ENCODE measurements around the gene STON2.
A peak's percentile ranks its signal among the peaks of the same experiment; 100 is the strongest.
"Not testable (repeated sequence)": the region's sequence is repeated elsewhere in the genome, so short reads cannot be mapped to it uniquely, and the experiment has no call there.

STON2 gene, protein sequence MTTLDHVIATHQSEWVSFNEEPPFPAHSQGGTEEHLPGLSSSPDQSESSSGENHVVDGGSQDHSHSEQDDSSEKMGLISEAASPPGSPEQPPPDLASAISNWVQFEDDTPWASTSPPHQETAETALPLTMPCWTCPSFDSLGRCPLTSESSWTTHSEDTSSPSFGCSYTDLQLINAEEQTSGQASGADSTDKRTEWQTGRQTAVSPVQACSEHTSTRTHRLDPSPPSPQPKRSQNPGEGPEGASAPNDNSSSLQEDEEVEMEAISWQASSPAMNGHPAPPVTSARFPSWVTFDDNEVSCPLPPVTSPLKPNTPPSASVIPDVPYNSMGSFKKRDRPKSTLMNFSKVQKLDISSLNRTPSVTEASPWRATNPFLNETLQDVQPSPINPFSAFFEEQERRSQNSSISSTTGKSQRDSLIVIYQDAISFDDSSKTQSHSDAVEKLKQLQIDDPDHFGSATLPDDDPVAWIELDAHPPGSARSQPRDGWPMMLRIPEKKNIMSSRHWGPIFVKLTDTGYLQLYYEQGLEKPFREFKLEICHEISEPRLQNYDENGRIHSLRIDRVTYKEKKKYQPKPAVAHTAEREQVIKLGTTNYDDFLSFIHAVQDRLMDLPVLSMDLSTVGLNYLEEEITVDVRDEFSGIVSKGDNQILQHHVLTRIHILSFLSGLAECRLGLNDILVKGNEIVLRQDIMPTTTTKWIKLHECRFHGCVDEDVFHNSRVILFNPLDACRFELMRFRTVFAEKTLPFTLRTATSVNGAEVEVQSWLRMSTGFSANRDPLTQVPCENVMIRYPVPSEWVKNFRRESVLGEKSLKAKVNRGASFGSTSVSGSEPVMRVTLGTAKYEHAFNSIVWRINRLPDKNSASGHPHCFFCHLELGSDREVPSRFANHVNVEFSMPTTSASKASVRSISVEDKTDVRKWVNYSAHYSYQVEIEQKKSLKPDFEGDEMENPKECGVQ

DNA sequence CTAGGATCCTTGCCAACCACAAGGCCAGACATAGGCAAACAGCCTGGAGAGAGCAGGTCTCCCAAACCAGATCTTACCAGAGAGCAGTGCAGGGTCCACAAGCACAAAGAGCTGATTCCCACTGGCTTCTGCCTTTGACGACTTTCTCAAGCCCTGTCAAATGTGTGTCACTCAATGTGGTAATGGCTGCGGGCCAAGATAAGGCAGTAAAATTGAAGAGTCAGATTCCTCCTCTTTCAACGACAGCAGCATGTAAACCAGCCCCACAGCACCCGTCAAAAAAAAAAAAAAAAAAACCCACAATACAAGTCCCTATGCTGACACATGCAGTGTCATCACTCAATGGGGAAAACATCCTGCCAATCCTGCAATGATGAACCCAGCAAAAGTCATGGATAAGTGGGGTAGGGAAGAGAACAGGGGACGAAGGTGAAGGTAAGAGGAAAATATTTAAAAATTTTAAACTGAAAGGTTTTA, at the start of gene STON2:
STON2 (minus strand) TSS at position 123 of the 477 bp plus-strand sequence. CDS start 1,942 bp downstream, outside the sequence.
- DNase-seq (ENCODE audit: low read depth), result no peak

DNA sequence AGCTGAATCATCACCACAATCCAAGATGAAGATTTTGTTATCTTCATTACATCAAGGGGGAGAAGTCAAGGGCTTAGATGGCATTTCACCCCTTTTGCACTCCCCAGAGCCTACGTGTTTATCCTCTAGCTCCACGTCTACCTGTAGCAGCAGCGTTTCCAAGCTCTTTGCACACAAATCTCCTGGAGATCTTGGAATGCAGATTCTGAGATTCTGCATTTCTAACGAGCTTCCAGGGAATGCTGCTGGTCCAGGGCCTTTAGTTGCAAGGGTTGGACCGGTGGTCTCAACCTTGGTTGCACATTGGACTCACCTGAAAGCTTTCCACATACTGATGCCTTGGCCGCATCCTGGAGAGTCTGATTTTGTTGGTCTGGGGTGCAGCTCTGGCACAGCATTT, 49.5 kb upstream of the STON2 start:
- DNase-seq (ENCODE audit: low read depth), result no peak

DNA sequence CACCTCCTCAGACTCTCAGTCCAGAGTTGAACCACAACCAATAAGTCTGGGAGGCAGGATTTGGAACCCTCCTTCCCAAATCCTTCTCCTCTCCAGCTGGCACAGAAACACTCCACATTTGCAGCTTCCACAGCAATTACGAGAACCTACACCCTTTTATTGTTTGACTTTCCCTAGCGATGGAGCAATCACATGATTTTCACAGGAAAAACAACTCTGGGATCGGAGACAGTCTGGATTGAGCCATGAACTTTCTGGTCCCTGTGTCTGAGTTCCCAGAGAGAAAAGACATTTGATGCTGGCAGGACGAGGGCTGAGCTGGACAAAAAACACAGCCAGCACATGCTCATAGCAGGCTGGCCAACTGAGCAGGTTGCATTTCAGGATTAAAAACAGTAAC, 49.0 kb upstream of the STON2 start:
- DNase-seq (ENCODE audit: low read depth), result no peak

DNA sequence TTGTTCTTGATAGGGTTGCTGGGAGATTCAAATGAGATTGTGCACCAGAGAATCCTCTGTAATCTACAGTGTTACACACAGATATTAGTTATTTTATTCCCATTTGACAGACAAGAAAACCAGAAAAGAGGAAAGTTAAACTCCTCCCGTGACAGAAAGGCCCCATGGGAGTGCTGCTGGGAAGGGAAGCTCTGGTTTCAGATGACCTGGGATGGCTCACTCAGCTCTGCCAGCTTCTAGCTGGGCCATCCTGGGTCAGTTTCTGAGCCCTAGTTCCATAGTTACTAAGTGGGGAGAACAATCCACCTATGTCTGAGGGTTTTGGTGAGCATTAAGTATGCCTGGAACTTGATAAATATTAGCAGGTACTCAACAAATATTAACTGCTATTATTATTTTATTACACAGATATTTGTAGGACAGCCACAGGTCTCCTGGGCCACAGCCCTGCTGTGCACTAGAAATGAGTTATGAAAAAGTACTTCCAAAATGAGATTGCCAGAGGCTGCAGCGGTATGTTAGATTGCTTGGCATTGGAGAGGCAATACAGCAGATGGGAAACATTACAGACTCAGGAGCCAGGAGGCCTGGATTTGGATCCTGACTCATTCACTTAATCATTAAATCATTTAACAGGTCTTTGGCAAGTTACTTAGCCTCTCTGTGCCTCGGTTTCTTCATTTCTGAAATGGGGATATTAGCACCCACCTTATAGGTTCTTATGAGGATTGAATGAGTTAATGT, 47.1 kb upstream of the STON2 start:
- no peak for DNase-seq (ENCODE audit: low read depth)

DNA sequence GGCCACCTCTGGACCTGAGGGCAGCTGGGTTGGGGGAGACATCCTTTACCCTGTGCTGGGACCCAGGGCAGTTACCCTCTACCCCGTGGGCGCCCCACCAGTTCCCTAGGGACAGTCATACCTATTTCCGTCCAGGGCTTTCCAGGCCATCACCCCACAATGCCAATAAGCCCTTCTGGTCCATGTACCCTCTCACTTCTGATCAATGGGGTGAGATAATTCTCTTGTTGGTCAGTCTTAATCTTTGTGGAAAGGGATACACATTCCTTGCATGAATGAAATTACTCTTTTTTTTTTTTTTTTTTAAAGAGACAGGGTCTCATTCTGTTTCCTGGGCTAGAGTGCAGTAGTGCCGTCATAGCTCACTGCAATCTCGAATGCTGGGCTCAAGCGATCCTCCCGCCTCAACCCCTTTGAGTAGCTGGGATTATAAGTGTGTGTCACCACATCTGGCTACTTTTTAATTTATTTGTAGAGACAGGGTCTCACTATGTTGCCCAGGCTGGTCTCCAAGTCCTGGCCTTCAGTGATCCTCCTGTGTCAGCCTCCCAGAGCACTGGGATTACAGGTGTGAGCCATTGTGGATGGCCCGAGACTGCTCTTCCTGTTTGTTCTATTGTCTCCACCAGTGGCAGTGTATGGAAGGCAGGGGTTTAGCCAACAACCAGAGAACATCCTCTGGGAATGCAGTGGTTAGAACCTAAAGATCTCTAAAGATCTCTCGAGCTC, 46.3 kb upstream of the STON2 start:
- no peak for DNase-seq (ENCODE audit: low read depth)

DNA sequence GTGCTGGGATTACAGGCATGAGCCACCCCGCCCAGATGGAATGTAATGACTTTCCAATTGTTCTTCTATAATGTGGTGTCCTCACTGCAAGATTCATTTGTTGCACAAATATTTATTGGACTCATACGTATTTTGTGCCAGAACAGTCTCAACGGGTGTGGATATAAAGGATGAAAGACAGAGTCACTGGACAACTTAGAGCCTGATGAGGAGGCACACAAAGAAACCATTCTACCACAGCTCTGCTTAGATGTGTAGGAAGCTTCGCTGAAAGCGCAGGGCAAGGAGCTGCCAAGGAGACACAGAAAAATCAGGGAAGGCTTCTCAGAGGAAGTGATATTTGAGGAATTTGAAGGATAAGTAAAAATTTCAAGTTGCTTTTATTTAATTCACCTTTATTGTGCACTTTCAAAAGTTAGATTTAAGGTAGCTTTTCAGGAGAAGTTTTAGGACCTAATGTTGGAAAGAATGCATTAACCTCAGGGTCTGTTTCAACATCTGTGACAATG, 41.6 kb upstream of the STON2 start:
- no peak for DNase-seq (ENCODE audit: low read depth)

DNA sequence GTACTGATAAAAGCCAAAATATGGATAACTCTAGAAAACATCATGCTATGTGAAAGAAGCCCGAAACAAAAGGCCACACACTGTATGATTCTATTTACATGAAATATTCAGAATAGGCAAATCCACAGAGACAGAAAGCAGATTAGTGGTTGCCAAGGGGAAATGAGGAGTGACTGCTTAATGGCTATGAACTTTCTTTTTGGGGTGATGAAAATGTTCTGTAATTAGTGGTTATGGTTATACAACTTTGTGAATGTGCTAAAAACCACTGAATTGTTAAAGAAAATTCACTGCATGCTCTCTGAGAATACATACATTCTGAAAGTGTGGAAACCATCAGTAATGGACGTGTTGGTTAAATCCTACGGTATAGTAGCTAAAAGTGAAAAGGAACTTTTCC, 39.9 kb upstream of the STON2 start:
- DNase-seq (ENCODE audit: low read depth), result no peak

DNA sequence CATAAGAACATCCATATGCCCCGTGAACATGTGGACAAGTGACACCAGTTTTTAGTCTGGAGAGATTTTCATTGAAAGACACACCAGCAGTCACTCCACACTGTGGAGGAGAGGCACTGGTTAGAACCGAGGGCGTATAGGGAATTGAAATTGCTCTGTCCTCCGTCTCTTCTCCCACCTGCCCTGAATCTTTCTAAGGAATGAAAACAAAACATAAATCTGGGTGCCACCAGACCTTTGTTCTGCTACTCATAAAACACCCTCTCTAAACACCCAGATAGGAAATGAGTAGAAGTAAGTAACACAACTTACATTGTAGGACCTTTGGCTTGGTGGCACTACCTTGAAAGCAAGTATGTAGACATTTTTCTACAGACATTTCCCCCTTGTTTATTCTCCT, 37.1 kb upstream of the STON2 start:
- DNase-seq (ENCODE audit: low read depth), result no peak

DNA sequence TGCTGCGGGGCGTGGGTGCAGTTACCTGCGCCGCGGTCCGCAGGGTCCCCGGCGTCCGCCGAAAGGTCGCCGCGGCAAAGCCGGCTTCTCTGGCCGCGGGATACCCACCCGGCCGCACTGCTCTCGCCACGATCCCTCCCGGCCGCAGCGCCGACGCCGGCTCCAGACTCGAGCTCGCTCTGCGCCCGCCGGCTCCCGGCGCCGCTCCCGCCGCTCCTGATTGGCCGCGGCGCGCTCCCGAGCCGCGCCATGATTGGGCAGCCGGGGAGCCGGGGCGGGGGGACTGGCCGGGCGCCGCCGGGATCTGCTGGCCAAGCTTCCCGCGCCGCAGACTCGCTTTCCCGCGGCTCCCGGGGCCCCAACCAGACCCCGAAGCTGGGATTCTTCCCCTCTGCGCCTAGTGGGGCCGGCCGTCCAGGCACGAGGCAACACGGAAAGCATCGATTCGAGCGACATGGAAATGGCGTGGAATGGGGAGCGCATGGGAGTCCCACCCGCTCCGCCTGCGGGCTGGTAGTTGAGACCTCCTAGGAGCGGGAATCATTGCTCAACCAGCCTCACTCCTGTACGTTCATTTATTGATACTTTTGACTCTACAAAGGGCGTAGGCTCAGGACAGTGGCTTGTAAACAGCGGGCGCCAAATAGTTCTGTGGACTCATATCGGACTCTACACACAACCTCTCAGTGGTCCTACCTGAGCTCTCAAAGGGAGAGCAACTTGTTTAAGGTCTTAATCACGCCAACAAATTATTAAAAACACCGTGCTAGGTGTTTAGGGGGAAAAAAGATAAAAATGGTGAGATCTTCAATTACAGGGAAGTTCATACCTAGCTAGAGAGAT, 36.4 kb upstream of the STON2 start:
- DNase-seq (ENCODE audit: low read depth), result peak; percentile 1

DNA sequence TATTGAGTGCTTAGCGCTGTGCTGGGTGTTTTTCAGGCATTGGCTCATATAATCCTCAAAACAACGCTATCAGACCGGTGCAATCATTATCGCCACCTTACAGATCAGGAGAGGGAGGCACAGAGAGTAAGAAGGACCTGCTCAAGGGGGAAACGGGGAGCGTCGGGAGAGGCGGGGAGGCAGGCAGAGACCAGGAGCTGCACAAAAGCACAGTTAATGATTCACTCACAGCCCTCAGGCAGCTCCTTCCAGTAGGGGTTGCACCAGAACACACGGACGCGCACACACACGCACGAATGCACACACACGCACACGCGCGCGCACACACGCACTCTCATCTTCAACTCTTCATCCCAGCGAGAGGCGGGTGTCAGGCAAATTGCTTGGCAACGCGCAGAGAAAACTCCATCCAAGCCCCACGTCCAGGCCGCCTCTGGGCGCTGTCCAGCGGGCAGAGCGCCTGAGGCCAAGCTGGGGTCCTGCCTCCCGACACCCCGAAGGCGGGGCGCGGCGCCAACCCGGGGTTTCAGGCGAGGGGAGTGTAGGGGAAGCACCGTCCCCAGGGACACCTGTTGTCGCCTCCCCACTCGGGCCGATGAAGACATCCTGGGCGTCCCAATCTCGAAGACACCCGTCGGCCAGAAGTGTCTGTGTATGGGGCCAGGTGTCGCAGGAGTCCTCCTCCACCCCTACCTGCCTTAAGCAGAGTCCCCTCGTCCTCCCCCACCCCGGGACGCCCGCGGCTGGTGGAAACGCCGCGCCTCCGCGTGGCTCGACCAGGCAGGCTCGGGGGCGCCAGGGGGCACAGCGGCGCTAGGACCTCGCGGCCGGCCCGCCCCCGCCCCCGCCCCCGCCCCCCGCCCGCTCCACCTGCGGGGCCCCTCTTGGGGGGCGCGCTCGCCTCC, 35.5 kb upstream of the STON2 start:
- no peak for DNase-seq (ENCODE audit: low read depth)

DNA sequence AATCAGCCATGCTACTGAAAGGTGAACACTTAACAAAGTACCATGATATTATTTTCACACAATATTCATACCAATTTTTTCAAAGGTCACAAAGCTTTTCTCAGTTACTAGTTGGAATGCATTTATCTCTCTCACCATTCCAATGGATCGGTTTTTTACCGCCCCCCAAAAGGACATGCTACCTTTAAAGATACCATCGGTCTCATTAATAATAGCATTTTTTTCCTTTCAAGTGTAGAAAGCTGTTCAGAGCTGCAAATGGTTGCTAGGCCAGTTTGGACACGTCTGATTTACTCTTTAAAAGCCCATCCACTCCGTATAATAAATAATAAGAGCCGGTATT, 34.9 kb upstream of the STON2 start:
- DNase-seq (ENCODE audit: low read depth), result no peak

DNA sequence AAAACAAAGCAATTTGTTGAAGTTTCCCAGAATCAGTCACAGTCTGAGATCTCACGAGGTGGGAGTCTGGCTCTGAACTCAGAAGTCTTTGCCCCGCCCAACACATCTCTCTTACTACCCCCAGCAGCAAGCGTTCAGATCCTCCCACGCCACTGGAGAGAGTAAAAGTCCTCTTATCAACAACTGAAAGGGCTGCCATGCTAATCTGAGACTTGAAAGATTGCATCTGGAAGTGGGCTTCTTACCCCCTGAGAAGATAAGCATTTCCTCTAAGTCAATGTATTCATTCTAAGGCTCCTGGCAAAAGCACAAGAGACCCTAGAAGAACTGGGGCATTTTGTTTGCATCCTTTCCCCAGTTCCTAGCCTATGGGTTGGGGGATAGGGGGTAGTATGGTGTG, 34.1 kb upstream of the STON2 start:
- DNase-seq (ENCODE audit: low read depth), result no peak

DNA sequence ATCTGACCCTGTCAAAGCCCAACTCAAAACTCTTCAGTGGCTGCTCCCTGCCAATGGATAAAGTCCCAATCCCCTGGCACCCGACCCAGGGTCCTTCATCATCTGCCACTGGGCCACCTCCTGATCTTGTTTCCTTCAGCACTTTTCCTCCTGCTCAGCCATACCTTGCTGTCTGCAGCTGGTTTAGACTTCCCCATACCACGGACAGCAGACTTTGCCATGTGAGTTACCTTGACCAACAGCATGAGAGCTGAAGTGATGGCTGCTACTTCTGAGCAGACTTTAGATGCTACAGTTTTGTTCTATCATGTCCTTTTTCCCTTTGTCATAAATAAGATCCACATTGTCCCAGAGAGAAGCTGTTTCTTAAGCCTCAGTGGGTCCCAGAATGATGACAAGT, 33.3 kb upstream of the STON2 start:
- no peak for DNase-seq (ENCODE audit: low read depth)

DNA sequence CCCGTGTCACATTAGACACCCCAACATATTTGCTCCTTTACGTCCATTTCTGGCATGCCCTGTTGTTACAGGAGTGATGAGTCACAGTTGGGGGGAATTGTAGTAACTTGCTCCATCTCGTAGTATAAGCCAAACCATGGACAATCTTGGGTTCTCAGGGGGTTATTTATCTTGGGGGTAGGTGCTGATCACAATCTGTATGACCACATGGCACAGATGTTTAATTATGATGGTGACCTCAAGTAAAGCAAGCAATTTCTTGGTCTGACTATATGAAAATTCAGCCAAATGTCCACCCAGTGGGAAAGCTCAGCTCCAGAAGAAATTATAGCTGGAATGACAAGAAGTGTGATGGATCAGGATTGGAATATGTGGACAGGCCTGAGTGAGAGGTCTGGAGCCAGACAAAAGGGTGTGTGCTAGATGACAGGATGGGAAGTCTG, 32.1 kb upstream of the STON2 start:
- no peak for DNase-seq (ENCODE audit: low read depth)

DNA sequence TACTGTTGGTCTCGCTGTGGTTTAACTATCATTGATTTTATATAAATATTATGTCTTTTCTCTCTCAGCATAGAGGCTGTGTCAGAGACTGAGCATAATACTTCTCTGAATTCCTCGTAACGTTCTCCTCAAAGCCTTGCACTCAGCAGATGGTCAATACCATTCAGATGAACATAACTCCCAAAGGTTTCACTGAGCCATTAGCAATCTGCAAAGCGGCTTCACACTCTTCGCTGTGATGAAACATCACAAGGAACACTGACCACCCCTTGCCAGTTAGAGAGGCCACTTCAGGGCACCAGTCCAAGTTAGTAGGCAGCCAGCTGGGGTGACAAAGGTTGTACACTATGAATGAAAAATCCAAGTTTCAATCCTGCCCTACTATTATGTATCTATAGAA, 30.1 kb upstream of the STON2 start:
- DNase-seq (ENCODE audit: low read depth), result no peak

DNA sequence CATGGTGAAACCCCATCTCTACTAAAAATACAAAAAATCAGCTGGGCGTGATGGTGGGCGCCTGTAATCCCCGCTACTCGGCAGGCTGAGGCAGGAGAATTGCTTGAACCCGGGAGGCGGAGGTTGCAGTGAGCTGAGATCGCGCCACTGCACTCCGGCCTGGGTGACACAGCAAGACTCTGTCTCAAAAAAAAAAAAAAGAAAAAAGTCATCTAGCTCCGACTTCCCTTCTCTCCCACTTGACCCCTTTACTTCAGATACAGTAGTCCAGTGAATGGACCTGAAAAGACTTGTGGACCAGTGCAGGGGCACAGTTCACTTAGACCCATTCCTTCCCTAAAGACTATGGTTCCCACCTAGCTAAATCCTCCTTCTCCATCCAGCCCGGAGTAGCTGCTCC, 29.6 kb upstream of the STON2 start:
- DNase-seq (ENCODE audit: low read depth), result not testable (repeated sequence)

DNA sequence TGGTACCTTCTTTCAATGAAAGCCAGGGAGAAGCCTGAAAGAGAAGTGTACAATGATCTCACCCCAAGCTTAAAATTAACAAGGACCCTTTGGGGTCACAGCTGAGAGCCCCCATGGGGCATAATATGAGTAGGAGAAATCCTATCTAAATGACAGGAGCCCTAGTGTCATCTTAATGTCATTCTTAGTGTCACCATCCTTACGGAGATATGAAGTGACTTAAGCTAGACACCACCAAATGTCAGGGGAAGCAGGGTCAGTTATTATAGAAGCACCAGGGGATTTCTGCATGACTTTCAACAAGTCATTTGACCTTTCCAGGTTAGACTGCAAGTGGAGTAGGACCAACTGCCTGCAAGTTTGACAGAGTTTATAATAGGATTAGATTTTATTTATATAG, 28.9 kb upstream of the STON2 start:
- no peak for DNase-seq (ENCODE audit: low read depth)

DNA sequence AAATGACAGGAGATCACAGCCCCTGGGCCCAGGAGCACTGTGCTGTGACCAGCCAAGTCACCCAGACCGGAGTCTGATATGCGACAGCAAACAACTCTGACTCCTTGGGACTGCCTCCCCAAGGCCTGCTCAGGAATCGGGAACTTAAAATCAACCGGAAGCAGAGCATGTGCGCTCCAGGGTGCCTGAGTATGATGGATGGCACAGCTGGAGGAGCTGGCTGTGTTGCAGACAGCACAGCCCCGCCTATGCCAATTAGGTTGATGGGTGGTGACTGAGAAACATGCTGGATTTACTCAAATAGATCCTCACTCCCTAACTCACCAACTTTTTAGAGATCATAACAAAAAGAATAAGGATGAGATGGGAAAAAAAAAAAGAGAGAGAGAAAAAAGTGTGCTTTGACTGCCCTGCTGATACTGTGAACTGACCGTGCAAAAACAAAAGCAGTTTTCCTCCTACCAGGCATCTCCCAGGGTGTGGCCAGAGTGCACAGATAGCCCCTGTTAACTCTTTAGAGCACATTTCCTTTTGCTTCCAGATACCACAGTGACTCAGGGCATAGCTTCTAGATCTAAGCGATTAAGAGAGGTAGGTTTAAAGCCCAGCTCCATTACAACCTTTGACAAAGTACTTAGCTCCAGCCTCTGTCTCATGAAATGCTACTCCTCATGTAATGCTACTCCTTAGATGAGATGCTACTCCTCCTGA, 27.4 kb upstream of the STON2 start:
- no peak for DNase-seq (ENCODE audit: low read depth)

DNA sequence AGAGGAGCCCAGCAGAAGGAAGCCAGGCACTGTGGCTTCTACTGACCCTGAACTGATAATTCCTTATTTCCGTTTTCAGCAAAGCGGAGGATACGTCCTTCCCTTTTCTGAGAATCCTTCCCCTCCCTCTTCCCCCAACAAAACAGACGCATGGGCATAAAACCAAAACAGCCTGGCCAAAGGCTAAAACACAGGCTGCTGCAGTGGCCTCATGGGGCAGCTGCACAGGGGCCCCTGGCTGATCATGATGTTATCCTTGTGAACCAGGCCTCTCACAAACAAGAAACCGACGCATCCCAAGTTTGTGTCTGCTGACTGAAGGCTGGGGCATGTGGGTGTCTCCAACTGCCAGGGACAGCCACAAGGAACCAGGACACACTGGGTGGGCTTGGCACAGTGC, 23.4 kb upstream of the STON2 start:
- no peak for DNase-seq (ENCODE audit: low read depth)

Measured in activated T-helper 1 cell treated with Interleukin-2 at 50 U/mL for 16 hours (primary cell).